ENCODE data around the gene ESX1. TPM values are rescaled to one million over a fixed set of nuclear protein-coding genes. Genes with fewer than 3 reads are reported as not detected.

Gene ESX1
- total RNA-seq, 1 donor from 2014 or later, result not detected

DNA sequence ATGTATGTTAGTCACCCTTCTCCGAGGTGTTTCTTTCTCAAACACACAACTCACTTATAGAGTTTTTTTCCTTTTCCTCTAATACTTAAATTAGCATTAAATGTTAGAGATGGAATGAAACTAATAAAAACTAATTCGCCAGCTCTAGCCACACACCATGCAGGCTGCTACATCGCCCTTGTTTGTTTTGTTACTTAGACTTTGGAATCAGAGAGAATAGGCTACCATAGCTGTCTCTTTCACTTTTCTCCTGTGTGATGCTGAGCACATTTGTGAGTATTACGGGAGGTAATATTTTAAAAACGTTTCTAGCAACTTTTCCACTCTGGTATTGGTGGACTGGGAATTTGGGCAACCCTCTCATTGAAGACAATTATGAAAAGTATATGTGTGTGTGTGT lies 43.5 kb downstream of the ESX1 start:
- Histone ChIP-seq H3K4me3 (no peak overlapping the region), H3K27me3 (no peaks in the 10 kb centered on the region), H3K36me3 (no peaks in the 10 kb centered on the region), H3K27ac (no peak overlapping the region), H3K4me1 (no peaks in the 10 kb centered on the region), H3K9me3 (no peaks in the 10 kb centered on the region)
- TF ChIP-seq CTCF (IDR thresholded peaks at IDR 0.05) (no peak), POLR2A (IDR thresholded peaks at IDR 0.05) (no peak), POLR2AphosphoS5 (IDR thresholded peaks at IDR 0.05; ENCODE audit: insufficient read depth in 1 of 2, low read depth in 1 of 2) (no peak)
- no peak for DNase-seq (ENCODE audit: extremely low spot score in 2 of 2)
- intact Hi-C loops (cut with DNase I), result no loop called here

DNA sequence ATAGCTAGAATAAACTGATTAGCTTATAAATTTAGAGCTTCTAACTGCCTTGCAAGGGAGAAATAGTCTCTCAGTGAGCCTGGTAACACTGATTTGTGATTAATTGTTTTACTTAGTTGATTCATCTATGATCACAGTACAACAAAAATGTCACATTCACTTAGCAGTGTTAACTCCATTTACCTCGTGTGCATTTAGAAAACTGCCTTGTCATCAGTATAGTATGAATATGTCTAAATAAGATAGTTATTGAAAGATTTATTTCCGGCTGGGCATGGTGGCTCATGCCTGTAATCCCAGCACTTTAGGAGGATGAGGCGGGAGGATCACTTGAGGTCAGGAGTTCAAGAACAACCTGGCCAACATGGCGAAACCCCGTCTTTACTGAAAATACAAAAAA lies 49.2 kb downstream of the ESX1 start:
- intact Hi-C loops (cut with DNase I), result no loop called here
- no peak for DNase-seq (ENCODE audit: extremely low spot score in 2 of 2)
- no peaks in the 10 kb centered on the region for H3K36me3 ChIP-seq

More for the DNA sequence above, 49.2 kb downstream of the ESX1 start:
- no peak overlapping the region for H3K27ac ChIP-seq
- TF ChIP-seq POLR2A (IDR thresholded peaks at IDR 0.05), result no peak
- no peak for TF ChIP-seq POLR2AphosphoS5 (IDR thresholded peaks at IDR 0.05; ENCODE audit: insufficient read depth in 1 of 2, low read depth in 1 of 2)
- no peak for TF ChIP-seq CTCF (IDR thresholded peaks at IDR 0.05)
- H3K9me3 ChIP-seq, result no peaks in the 10 kb centered on the region
- no peaks in the 10 kb centered on the region for H3K27me3 ChIP-seq
- no peaks in the 10 kb centered on the region for H3K4me1 ChIP-seq
- no peak overlapping the region for H3K4me3 ChIP-seq

Other genes with a start within 250 kb of the ESX1 start
- gene H2BW1, start 241.2 kb downstream of the ESX1 start, total RNA-seq, result not detected
- gene H2BW2, start 215.0 kb downstream of the ESX1 start, total RNA-seq, result not detected
- gene TMSB15C, start 178.7 kb downstream of the ESX1 start, total RNA-seq, result 4.7 TPM
- 1.2 TPM for gene ZCCHC18, start 142.4 kb downstream of the ESX1 start, total RNA-seq
- gene SLC25A53, start 97.9 kb downstream of the ESX1 start, total RNA-seq, result 43.0 TPM
- 15.0 TPM for gene FAM199X, start 88.5 kb downstream of the ESX1 start, total RNA-seq